GM12878 (cell line): Measurements from ENCODE around the gene CARM1. TPM values are rescaled to one million over a fixed set of nuclear protein-coding genes. Genes with fewer than 3 reads are reported as not detected.
A peak's percentile ranks its signal among the peaks of the same experiment; 100 is the strongest.

Source experiments
- BCL11A ChIP-seq: IDR thresholded peaks from 2 replicates; pipeline ENCODE4 v1.6.1; 2011; ENCODE audit warnings: low read depth, low read length
- BMI1 ChIP-seq: fragments of 450-650 bp; IDR thresholded peaks from 2 replicates; pipeline ENCODE4 v1.6.1; 2016; ENCODE audit warnings: mild to moderate bottlenecking, moderate library complexity, borderline replicate concordance
- CBX5 ChIP-seq: sonication (generic); IDR thresholded peaks from 2 replicates; pipeline ENCODE4 v1.6.1; 2016; ENCODE audit warnings: low read depth, moderate library complexity, mild to moderate bottlenecking, inconsistent platforms
- E4F1 ChIP-seq: fragments of 450-650 bp; IDR thresholded peaks from 2 replicates; pipeline ENCODE4 v1.6.1; 2018; ENCODE audit warnings: borderline replicate concordance, mild to moderate bottlenecking; ENCODE audit not compliant: partially characterized antibody
- ESRRA ChIP-seq: IDR thresholded peaks from 2 replicates; pipeline ENCODE4 v1.6.1; 2012; ENCODE audit warnings: mild to moderate bottlenecking, low read length, improper control_type of control experiment
- IKZF1 ChIP-seq: fragments of 450-650 bp; conservative IDR thresholded peaks from 2 replicates; pipeline ENCODE4 v1.6.1; 2017; ENCODE audit warnings: antibody characterized with exemption, mild to moderate bottlenecking
- IKZF2 ChIP-seq, 2 experiments: fragments of 450-650 bp; IDR thresholded peaks; 2 replicates each; pipeline ENCODE4 v1.6.1; 2017; ENCODE audit warnings: mild to moderate bottlenecking in 2 of 2, moderate library complexity in 2 of 2
- IRF5 ChIP-seq: fragments of 450-650 bp; IDR thresholded peaks from 2 replicates; pipeline ENCODE4 v1.6.1; 2017; ENCODE audit warnings: borderline replicate concordance
- JUNB ChIP-seq: IDR thresholded peaks from 2 replicates; pipeline ENCODE4 v1.6.1; 2016; ENCODE audit warnings: antibody characterized with exemption, mild to moderate bottlenecking
- KLF5 ChIP-seq: fragments of 450-650 bp; IDR thresholded peaks from 2 replicates; pipeline ENCODE4 v1.6.1; 2014; ENCODE audit warnings: mild to moderate bottlenecking; ENCODE audit not compliant: partially characterized antibody
- PBX3 ChIP-seq: IDR thresholded peaks from 2 replicates; pipeline ENCODE4 v1.6.1; 2011; ENCODE audit warnings: mild to moderate bottlenecking, low read depth, low read length, moderate library complexity; ENCODE audit not compliant: insufficient replicate concordance
- PML ChIP-seq: IDR thresholded peaks from 2 replicates; pipeline ENCODE4 v1.6.1; 2012; ENCODE audit warnings: low read length, inconsistent platforms
- POLR2AphosphoS5 ChIP-seq: IDR thresholded peaks from 2 replicates; pipeline ENCODE4 v1.6.1; 2011; ENCODE audit warnings: mild to moderate bottlenecking, low read length, inconsistent platforms
- RFX5 ChIP-seq: IDR thresholded peaks from 2 replicates; pipeline ENCODE4 v1.6.1; 2011; ENCODE audit warnings: low read depth, low read length, improper control_type of control experiment
- RUNX3 ChIP-seq: IDR thresholded peaks from 2 replicates; pipeline ENCODE4 v1.6.1; 2012; ENCODE audit warnings: low read length, inconsistent platforms
- SMARCA5 ChIP-seq: fragments of 450-650 bp; IDR thresholded peaks from 2 replicates; pipeline ENCODE4 v1.6.1; 2017; ENCODE audit warnings: mild to moderate bottlenecking
- SP1 ChIP-seq: IDR thresholded peaks from one replicate; pipeline ENCODE4 v1.6.1; 2011; ENCODE audit warnings: low read depth, low read length
- SRF ChIP-seq, 2 experiments: IDR thresholded peaks; 2 replicates each; pipeline ENCODE4 v1.6.1; 2011; ENCODE audit warnings: low read depth in 2 of 2, low read length in 2 of 2, mild to moderate bottlenecking in 1 of 2, moderate library complexity in 1 of 2
- SUZ12 ChIP-seq: fragments of 200-600 bp; sonication (generic); IDR thresholded peaks from one replicate; pipeline ENCODE4 v1.6.1; 2018; ENCODE audit warnings: antibody characterized with exemption, mild to moderate bottlenecking; ENCODE audit not compliant: unreplicated experiment
- TBL1XR1 ChIP-seq: IDR thresholded peaks from 2 replicates; pipeline ENCODE4 v1.6.1; 2012; ENCODE audit warnings: low read depth, low read length, improper control_type of control experiment
- TCF12 ChIP-seq: IDR thresholded peaks from 2 replicates; pipeline ENCODE4 v1.6.1; 2011; ENCODE audit warnings: low read depth, mild to moderate bottlenecking, low read length
- USF2 ChIP-seq: IDR thresholded peaks from 2 replicates; pipeline ENCODE4 v1.6.1; 2011; ENCODE audit warnings: low read depth, low read length, improper control_type of control experiment, borderline replicate concordance
- ZNF207 ChIP-seq: fragments of 450-650 bp; IDR thresholded peaks from 2 replicates; pipeline ENCODE4 v1.6.1; 2014; ENCODE audit warnings: antibody characterized with exemption, mild to moderate bottlenecking, borderline replicate concordance
- ZNF622 ChIP-seq: fragments of 450-650 bp; IDR thresholded peaks from 2 replicates; pipeline ENCODE4 v1.6.1; 2017; ENCODE audit warnings: mild to moderate bottlenecking, inconsistent platforms
- ZSCAN29 ChIP-seq: fragments of 450-650 bp; IDR thresholded peaks from 2 replicates; pipeline ENCODE4 v1.6.1; 2017; ENCODE audit warnings: mild to moderate bottlenecking, moderate library complexity
- polyA plus RNA-seq, 11 experiments: library from polyadenylated mRNA; depleted of rRNA in 4 of 11; unstranded in 6 of 11; stranded (reverse) in 5 of 11; fragments of >200 nt; fragmentation: Nextera tagmentation in 4 of 11; fragmentation: Illumina TruSeq in 1 of 11; extraction: Ambion mirVana in 4 of 11; extraction: Trizol in 1 of 11; gene quantifications; 1 replicate in 1 of 11; 2 replicates in 10 of 11; pipeline versions ENCODE4 v1.2.1 to v1.2.3, GENCODE V29; 2011 to 2016; ENCODE audit warnings: inconsistent platforms in 2 of 11, missing spikeins in 2 of 11, low read depth in 1 of 11
- total RNA-seq, 4 experiments: library from RNA; depleted of rRNA in 3 of 4; stranded (reverse); fragments of >200 nt in 3 of 4; fragmentation: Illumina TruSeq in 1 of 4; extraction: Trizol in 1 of 4; gene quantifications; 2 replicates each; pipeline versions ENCODE4 v1.2.1 to v1.2.3, GENCODE V29; 2013 to 2021

Gene CARM1
- total and polyA plus RNA-seq, 10 of the 15 experiments (the other 5 are each of a cell fraction or from before 2014, with no cell fraction given), result 0.45 to 116 (median 39.7) TPM

- TF ChIP-seq SP1, result no peak
- peak; percentile 59; the same call in 1 of the 2 replicates for TF ChIP-seq ZNF207
- no peak for TF ChIP-seq KLF5
- TF ChIP-seq PBX3, result no peak
- no peak for TF ChIP-seq SRF (IDR thresholded peaks at IDR 0.05; ENCODE audit: low read depth in 2 of 2, low read length in 2 of 2)
- 0 out of 2 replicates have a peak, but pooled peaks have one; percentile 43 for TF ChIP-seq TBL1XR1
- no peak for TF ChIP-seq E4F1
- no peak for TF ChIP-seq JUNB
- TF ChIP-seq SMARCA5, result no peak
- TF ChIP-seq CBX5, result no peak
- no peak for TF ChIP-seq RFX5
- TF ChIP-seq IRF5, result no peak
- TF ChIP-seq IKZF1, result peak; percentile 100
- no peak for TF ChIP-seq USF2
- TF ChIP-seq POLR2AphosphoS5, result peak; percentile 80; the same call in 1 of the 2 replicates
- TF ChIP-seq RUNX3, result no peak; the same call in 1 of the 2 replicates
- TF ChIP-seq PML, result no peak
- peak in 1 of 2 experiments; percentile 18; a peak in 1 of 4 replicates for TF ChIP-seq IKZF2 (IDR thresholded peaks at IDR 0.05)
- TF ChIP-seq ZNF622, result no peak
- no peak for TF ChIP-seq ZSCAN29
- no peak for TF ChIP-seq SUZ12
- TF ChIP-seq TCF12, result peak; percentile 36; the same call in 1 of the 2 replicates
- 0 out of 2 replicates have a peak, but pooled peaks have one; percentile 55 for TF ChIP-seq ESRRA
- TF ChIP-seq BMI1, result no peak
- TF ChIP-seq BCL11A, result no peak
Observed at GRCh38 chr19:10960314-10961072, 89.1 kb downstream of the CARM1 start, which contains the start of gene SMARCA4 (continued).
